AG08395 (cell line): Measurements from ENCODE around the gene TBC1D10A.

Source experiments
- DNase-seq: peaks from one replicate; pipeline ENCODE4 v3.0.0; 2012; ENCODE audit warnings: mixed read lengths, low spot score

Gene TBC1D10A

GRCh38 chr22:30285846-30286200 lies 40.9 kb downstream of the TBC1D10A start:
- DNase-seq: no peak

DNA sequence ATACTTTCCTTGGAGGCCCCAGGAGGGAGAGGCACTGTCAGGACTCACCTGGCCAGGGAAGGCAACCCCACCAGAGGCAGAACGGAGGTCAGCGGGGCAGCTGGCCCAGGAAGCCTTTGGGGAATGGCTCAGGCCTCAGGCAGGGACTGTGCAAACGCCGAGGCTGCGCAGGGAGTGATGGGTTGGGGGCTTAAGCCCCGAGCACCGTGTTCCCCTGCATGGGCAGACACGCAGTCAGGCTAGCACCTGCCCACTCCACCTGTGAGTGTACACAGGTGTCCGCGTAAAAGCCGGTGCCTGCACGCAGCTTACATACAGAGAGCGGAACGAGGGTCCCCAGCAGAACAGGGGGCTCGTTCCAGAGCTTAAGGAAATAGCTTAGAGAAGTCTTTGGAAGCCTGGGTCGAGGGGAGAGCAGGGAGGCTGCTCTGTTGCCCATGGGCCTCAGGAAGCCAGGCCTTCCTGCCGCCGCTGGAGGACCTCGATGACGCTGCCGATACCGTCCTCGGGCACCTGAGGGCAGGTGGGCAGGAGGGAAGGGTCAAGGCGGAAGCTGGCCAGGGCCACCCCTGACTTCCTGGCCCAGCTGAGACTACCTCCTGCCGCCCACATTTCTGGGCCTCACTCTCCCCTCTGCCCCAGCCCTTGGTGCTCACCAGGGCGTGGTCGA lies 41.4 kb downstream of the TBC1D10A start:
- DNase-seq: no peak

GRCh38 chr22:30284666-30285065 lies 42.1 kb downstream of the TBC1D10A start:
- DNase-seq: no peak

DNA sequence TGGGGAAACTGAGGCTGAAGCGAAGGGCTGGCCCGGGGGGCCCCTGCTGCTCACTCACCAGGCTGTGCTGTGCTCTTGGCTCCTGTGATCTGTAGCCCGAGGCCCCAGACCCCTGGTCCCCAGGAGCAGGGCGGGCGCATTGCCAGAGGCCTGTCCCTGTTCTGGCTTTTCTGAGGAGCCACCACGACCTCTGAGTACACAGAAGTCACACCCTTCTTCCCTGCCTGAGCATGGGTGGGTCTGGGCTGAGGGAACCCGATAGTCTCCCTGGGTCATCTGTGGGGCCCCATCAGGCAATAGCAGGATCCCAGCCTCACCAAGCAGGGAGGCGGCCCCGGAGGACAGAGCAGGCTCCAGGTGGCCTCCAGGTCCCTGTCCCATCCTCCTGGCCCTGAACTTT lies 42.6 kb downstream of the TBC1D10A start:
- DNase-seq: no peak

DNA sequence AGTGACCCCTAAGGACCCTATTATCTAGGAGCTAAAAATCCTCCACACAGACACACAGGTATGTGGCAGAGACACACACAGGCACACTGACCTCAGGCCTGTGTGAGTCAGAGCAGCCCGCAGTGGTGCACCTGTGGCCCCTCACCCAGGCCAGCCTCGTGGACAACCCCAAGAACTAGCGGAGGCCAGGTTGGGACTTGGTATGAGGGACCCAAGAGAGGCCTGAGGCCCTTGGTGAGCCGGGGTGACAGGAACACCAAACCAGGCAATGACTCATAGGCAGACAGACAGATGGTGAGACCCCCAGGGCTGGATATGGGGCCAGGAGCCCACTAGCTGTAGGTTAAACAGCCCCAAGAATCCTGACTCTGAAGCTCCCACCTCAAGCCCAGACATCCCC lies 43.4 kb downstream of the TBC1D10A start:
- no peak for DNase-seq

DNA sequence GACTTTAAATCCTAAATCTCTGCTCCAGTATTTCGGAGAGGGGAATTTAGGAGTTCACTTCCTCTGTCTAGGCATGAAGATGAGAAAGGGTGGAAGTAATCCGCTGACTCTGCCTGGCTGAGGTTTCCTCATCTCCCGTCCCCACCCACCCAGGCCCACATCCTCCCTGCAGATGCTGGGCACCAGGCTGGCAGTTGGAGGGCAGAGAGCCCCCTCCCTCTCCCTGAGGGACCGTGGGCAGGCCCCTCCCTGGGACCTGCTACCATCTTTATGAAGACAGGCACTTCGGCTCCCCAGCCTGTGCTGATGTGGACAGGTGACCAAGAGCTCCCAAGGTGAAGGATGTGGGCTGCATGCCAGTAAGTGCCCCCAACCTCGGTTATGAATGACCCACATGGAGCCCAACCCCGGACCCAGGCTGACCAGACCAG lies 44.1 kb downstream of the TBC1D10A start:
- DNase-seq: no peak

DNA sequence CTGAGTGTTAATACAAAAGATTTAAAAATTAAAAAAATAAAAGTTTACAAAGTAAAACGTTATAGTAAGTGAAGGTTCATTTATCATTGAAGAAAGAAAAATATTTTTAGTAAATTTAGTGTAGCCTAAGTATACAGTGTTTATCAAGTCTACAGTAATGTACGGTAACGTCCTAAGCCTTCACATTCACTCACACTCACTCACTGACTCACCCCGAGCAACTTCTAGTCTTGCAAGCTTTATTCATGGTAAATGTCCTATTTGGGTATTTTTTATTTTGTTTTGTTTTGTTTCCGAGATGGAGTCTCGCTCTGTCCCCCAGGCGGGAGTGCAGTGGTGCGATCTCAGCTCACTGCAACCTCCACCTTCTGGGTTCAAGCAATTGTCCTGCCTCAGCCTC lies 46.2 kb downstream of the TBC1D10A start:
- no peak for DNase-seq

DNA sequence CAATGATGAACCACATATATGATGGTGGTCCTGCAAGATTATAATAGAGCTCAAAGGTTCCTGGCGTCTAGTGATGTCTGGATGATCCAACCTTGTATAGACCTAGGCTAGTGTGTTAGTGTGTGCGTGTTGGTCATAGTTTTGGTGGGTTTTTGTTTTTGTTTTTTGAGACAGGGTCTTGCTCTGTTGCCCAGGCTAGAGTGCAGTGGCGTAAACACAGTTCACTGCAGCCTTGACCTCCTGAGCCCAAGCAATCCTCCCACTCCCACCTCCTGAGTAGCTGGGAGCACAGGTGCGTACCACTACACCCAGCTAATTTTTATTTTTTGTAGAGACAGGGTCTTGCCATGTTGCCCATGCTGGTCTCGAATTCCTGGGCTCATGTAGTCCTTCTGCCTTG lies 46.8 kb downstream of the TBC1D10A start:
- no peak for DNase-seq

DNA sequence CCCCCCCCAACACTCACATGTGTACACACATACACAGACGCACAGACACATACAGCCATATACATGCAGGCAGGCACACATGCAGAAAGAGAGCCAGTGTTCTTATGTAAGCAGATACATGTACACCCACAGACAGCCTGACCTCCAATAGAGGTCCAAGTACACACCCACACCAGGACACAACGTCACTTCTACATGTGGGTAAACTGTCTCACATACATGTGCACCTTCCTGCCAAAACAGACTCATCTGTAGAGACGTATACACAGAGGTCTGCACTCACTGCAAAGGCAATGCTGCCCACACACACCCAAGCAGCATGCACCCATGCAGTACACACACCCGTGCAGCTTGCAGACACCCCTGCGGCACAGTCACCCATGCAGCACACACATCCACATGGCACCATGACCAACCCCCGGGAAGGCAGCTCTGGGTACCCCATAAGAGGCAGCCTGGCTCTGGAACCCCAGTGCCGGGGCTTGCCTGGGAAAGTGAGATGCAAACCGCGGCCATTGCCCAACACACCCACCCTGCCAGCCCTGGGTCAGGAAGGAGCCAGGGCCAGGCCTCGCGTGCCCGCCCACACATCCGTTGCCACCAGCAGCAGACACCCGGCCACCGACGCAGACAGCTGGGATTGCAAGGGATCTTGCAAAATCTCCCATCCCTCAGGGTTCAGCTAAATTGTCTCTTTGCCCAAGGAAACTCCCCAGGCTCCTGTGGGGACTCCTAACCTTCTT lies 47.5 kb downstream of the TBC1D10A start:
- peak; percentile 75 for DNase-seq

- peak; percentile 60 for DNase-seq
Measured at GRCh38 chr22:30277547-30278344, 49.0 kb downstream of the TBC1D10A start.

- no peak for DNase-seq
Measured at GRCh38 chr22:30276039-30276438, 50.7 kb downstream of the TBC1D10A start.

DNA sequence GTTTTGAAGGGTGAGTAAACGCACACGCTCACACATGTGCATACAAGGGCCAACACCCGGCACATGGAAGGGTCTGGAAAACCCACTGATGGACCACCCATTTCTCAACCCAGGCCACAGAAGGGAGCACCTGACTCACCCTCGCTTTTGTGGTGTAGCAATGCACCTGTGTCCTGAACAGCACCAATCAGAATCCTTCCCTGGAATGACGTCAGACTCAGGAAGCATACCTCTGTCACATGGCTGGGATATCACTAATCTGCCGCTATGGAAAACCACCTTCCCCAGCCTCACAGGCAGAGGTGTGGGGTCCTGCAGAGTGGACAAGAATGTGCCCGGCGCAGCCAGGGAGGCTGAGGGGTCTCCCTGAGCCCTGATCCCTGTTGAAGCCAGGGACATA lies 51.1 kb downstream of the TBC1D10A start:
- DNase-seq: no peak

- no peak for DNase-seq
Measured at GRCh38 chr22:30274437-30274812, 52.3 kb downstream of the TBC1D10A start.

DNA sequence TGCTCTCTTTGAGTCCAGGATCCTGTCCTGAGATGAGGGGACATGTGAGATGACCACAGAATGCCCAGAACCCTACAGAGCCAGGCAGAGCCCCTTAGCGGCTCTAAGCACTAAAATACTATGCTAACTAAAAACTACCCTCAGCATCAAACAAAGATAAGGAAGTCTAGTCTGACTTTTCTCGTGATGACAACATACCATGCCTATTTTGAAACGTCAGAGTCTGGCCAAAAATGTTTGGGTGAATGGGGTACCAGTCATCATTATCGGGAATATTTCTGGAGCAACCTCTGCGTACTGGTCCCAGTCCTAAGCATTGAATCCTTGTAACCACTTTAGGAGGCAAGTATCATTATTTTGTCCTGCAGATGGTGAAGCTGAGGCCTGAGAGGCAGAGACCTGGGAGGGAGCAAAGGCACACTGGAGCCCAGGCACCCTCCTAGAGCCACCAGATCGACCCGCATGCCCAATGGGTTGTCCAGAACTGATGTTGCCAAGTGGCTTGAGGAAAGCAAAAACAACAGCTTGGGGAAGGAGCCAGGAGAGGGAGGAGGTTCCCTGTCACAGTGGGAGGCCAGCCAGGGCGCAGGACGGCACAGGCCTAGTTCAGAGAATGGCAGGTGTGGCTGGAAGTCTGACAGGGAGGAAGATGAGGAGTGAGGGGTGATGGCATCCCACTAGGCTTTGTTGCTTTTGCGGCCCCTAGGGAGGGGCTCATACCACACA lies 52.9 kb downstream of the TBC1D10A start:
- no peak for DNase-seq

DNA sequence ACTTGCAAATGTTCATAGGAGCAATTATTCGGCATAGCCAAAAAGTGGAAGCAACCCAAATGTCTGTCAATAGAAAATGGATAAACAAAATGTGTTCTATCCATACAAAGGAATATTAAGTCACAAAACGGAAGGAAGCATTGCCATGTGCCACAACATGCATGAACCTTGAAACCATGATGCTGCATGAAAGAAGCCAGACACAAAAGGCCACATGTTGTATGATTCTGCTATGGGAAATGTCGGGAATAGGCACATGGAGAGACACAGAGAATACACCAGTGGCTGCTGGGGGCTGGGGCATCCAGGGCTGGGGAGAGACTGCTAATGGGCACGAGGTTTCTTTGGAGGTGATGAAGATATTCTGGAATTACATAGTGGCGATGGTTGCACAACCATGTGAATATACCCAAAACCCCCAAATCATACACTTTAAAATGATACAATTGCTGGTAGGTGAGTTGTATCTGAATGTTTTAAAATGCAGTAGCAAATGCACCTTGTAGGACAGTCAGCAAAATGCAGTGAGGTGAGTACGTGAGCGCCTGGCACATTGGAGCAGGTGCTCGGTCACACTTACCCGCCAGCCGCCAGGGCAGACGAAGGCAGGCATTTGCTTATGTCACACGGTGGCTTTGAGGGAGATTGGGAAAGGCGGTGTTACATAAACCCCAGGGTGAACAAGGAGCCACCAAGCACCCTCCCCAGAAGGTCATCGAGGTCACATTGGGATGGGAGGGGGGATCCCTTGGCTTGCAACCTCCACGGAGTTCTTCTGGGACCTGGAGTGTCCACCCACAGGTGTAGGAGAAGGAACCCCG lies 53.8 kb downstream of the TBC1D10A start:
- no peak for DNase-seq

- no peak for DNase-seq
Measured at GRCh38 chr22:30270832-30271231, 55.9 kb downstream of the TBC1D10A start.

GRCh38 chr22:30268331-30268730 lies 58.4 kb downstream of the TBC1D10A start:
- no peak for DNase-seq

DNA sequence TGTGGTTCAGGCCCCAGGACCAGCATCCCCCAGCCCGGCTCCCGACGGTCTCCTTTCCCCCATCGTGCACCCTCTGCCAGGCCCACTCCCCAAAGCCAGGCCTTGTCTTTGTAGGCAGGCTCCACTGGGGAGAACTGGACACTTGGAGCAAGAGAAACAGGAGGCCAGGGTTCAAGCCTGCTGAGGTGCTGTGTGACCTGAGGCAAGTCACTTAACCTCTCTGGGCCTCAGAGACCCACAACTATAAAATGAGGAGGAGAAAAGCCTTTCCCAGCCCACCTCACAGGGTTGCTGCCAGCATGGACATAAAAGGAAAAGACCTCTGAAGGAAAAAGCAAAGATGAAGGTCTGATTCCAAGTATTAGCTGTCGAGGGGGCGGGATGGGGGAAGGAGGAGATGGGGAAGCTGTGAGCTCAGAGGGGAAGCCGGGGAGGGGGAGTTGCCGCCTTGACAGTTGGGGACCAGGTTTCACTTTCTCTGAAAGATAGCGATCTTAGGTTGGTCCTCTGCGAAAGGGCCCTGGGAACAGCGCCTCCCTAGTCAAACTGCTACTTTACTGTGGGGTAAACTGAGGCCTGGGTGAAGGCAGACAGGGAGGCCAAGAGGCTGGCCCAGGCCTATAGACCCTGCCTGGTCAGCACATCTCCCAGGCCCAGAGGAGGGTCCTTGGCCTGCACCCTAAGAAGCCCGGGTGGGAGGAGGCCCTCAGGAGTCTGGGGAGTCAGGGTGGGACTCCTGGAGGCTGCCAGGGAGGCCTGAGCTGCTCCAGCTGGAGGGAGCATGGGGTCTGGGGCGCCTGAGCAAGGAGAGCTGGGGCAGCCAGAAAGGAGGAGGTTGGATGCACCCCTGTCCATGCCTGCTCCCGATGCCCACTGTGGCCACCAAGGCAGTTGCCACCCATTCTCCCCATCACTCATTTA lies 59.1 kb downstream of the TBC1D10A start:
- DNase-seq: no peak

GRCh38 chr22:30266445-30267381 lies 60.0 kb downstream of the TBC1D10A start, which contains the start of gene OSM:
Gene OSM (minus strand): TSS chr22:30266851. CDS start chr22:30266799, 52 bp downstream.
- DNase-seq: no peak
